Loucy (cell line): ENCODE results near the gene MAP2K3.
"Not testable (repeated sequence)": the region's sequence is repeated elsewhere in the genome, so short reads cannot be mapped to it uniquely, and the experiment has no call there.

Experiments
- H2AFZ ChIP-seq: fragments of 200-600 bp; sonication (generic); 2 replicates; pipeline ENCODE4 v1.6.0; 2016; ENCODE audit warnings: antibody characterized with exemption, mild to moderate bottlenecking, low read length, moderate library complexity
- H3F3A ChIP-seq: fragments of 200-600 bp; 2 replicates; pipeline ENCODE4 v1.6.0; 2016; ENCODE audit warnings: antibody characterized with exemption, low read depth, mild to moderate bottlenecking
- H3K27me3 ChIP-seq: fragments of 200-600 bp; sonication (generic); 2 replicates; pipeline ENCODE4 v1.6.1; 2014; ENCODE audit warnings: low read length, mild to moderate bottlenecking; ENCODE audit not compliant: insufficient read depth, poor library complexity, severe bottlenecking
- H3K36me3 ChIP-seq: fragments of 200-600 bp; sonication (generic); 2 replicates; pipeline ENCODE4 v1.6.1; 2016; ENCODE audit warnings: low read length; ENCODE audit not compliant: insufficient read depth
- H3K4me1 ChIP-seq: fragments of 200-600 bp; sonication (generic); 2 replicates; pipeline ENCODE4 v1.5.1; 2014; ENCODE audit warnings: low read length, mild to moderate bottlenecking; ENCODE audit not compliant: insufficient read depth, poor library complexity, severe bottlenecking
- H3K4me2 ChIP-seq: fragments of 200-600 bp; sonication (generic); 2 replicates; pipeline ENCODE4 v1.6.0; 2014; ENCODE audit warnings: antibody characterized with exemption, low read length, low read depth, mild to moderate bottlenecking; ENCODE audit not compliant: poor library complexity, severe bottlenecking
- H3K4me3 ChIP-seq: fragments of 200-600 bp; sonication (generic); 2 replicates; pipeline ENCODE4 v1.5.1; 2014; ENCODE audit warnings: low read length, mild to moderate bottlenecking, mixed read lengths; ENCODE audit not compliant: poor library complexity, severe bottlenecking
- H3K79me2 ChIP-seq: fragments of 200-600 bp; sonication (generic); 2 replicates; pipeline ENCODE4 v1.6.1; 2014; ENCODE audit warnings: low read length; ENCODE audit not compliant: insufficient read depth
- H3K9ac ChIP-seq: fragments of 200-600 bp; sonication (generic); 2 replicates; pipeline ENCODE4 v1.6.0; 2014; ENCODE audit warnings: mild to moderate bottlenecking, low read depth, low read length, moderate library complexity; ENCODE audit not compliant: poor library complexity, severe bottlenecking
- H3K9me2 ChIP-seq: fragments of 200-600 bp; sonication (generic); replicated peaks from 2 replicates; pipeline ENCODE4 v1.6.1; 2016; ENCODE audit warnings: low read depth, low read length, mixed read lengths
- H3K9me3 ChIP-seq: fragments of 200-600 bp; sonication (generic); 2 replicates; pipeline ENCODE4 v1.6.1; 2014; ENCODE audit warnings: mild to moderate bottlenecking, antibody characterized with exemption, low read length, low read depth; ENCODE audit not compliant: insufficient read depth
- H4K20me1 ChIP-seq: fragments of 200-600 bp; sonication (generic); 2 replicates; pipeline ENCODE4 v1.6.0; 2014; ENCODE audit warnings: antibody characterized with exemption, low read length, mild to moderate bottlenecking; ENCODE audit not compliant: insufficient read depth, poor library complexity, severe bottlenecking
- EZH2phosphoT487 ChIP-seq: fragments of 200-600 bp; IDR thresholded peaks from 2 replicates; pipeline ENCODE4 v1.6.1; 2018; ENCODE audit warnings: antibody characterized with exemption, mild to moderate bottlenecking, moderate library complexity, borderline replicate concordance

The MAP2K3 gene

GRCh38 chr17:21348081-21348925, 63.8 kb downstream of the MAP2K3 start:
- not testable (repeated sequence) for H3K9me3 ChIP-seq, H3K9me2 ChIP-seq, H3K27me3 ChIP-seq, H3K4me3 ChIP-seq, H3K4me1 ChIP-seq, H4K20me1 ChIP-seq, H3K36me3 ChIP-seq, H3F3A ChIP-seq, H3K9ac ChIP-seq, H3K79me2 ChIP-seq, H2AFZ ChIP-seq
- peak overlapping the region; percentile 27 for H3K4me2 ChIP-seq

- H3K79me2 ChIP-seq, H3K4me1 ChIP-seq, H3K36me3 ChIP-seq, H3K9me2 ChIP-seq, H3K4me2 ChIP-seq, H3K27me3 ChIP-seq, H3K9ac ChIP-seq, H3K9me3 ChIP-seq, H2AFZ ChIP-seq, H3F3A ChIP-seq, H4K20me1 ChIP-seq, H3K4me3 ChIP-seq: not testable (repeated sequence)
Measured at GRCh38 chr17:21348926-21349261, 64.4 kb downstream of the MAP2K3 start.

- H3K9me3 ChIP-seq, H3K9ac ChIP-seq, H3K4me1 ChIP-seq, H2AFZ ChIP-seq, H3K9me2 ChIP-seq, H3K4me2 ChIP-seq, H3K36me3 ChIP-seq, H3K79me2 ChIP-seq, H3K27me3 ChIP-seq, H3K4me3 ChIP-seq, H4K20me1 ChIP-seq, H3F3A ChIP-seq: not testable (repeated sequence)
Measured at GRCh38 chr17:21349358-21350050, 65.0 kb downstream of the MAP2K3 start.

GRCh38 chr17:21350495-21350894, 66.0 kb downstream of the MAP2K3 start:
- H3K9me2 ChIP-seq, H3F3A ChIP-seq, H3K4me2 ChIP-seq, H4K20me1 ChIP-seq, H3K4me1 ChIP-seq, H3K4me3 ChIP-seq, H3K27me3 ChIP-seq, H2AFZ ChIP-seq, H3K9ac ChIP-seq, H3K9me3 ChIP-seq, H3K36me3 ChIP-seq, H3K79me2 ChIP-seq: not testable (repeated sequence)

GRCh38 chr17:21351366-21352065, 67.0 kb downstream of the MAP2K3 start:
- no peak for TF ChIP-seq EZH2phosphoT487
- Histone ChIP-seq H3K36me3 (no peaks in the 10 kb centered on the region), H3K27me3 (no peaks in the 10 kb centered on the region), H3K9ac (no peak overlapping the region), H3K4me3 (no peak overlapping the region), H4K20me1 (no peaks in the 10 kb centered on the region), H3F3A (no peaks in the 10 kb centered on the region), H3K9me3 (no peaks in the 10 kb centered on the region), H3K79me2 (no peaks in the 10 kb centered on the region), H3K4me2 (no peak overlapping the region), H3K4me1 (no peaks in the 10 kb centered on the region), H3K9me2 (no peaks in the 10 kb centered on the region), H2AFZ (no peak overlapping the region)
